ENCODE measurements around the gene KRT72. TPM values are rescaled to one million over a fixed set of nuclear protein-coding genes. Genes with fewer than 3 reads are reported as not detected.

Gene KRT72
- total RNA-seq, 1 experiment from 2014 or later = not detected

GRCh38 chr12:52558781-52559445, 42.4 kb downstream of the KRT72 start:
- ChIA-PET POLR2A (ENCODE audit: unreplicated experiment) (no interaction called here), CTCF (no interaction called here)
- H3K9me3 ChIP-seq (ENCODE audit: insufficient read depth, low read depth) = no peaks in the 10 kb centered on the region
- no peak overlapping the region for H2AFZ ChIP-seq
- H3K9me2 ChIP-seq (ENCODE audit: insufficient read depth) = no peaks in the 10 kb centered on the region
- H3K27ac ChIP-seq = no peak overlapping the region
- no TSS peak for BruUV-seq (replicated peaks)
- H3F3A ChIP-seq (ENCODE audit: insufficient read depth, low read depth) = no peaks in the 10 kb centered on the region
- no peak overlapping the region for H3K4me2 ChIP-seq
- H3K36me3 ChIP-seq (ENCODE audit: low read depth) = no peaks in the 10 kb centered on the region
- no peaks in the 10 kb centered on the region for H3K4me1 ChIP-seq (replicated peaks; ENCODE audit: insufficient read depth)
- H3K79me2 ChIP-seq (ENCODE audit: low read depth) = no peaks in the 10 kb centered on the region
- no peak overlapping the region for H3K4me3 ChIP-seq
- H3K27me3 ChIP-seq (ENCODE audit: insufficient read depth, low read depth) = no peaks in the 10 kb centered on the region; the same call in 1 of the 2 replicates
- no peak for DNase-seq
- intact Hi-C loops (cut with micrococcal nuclease; ENCODE audit: unreplicated experiment) = no loop called here
- H4K20me1 ChIP-seq (ENCODE audit: insufficient read depth) = no peaks in the 10 kb centered on the region
- TF ChIP-seq EZH2 (IDR thresholded peaks at IDR 0.05; ENCODE audit: low read depth) = no peak
- TF ChIP-seq CTCF (conservative IDR thresholded peaks at IDR 0.05) = no peak

- Histone ChIP-seq H3K27ac (no peak overlapping the region), H3K27me3 (ENCODE audit: insufficient read depth, low read depth) (no peaks in the 10 kb centered on the region; the same call in 1 of the 2 replicates), H3K4me1 (replicated peaks; ENCODE audit: insufficient read depth) (no peaks in the 10 kb centered on the region)
These were observed 43.8 kb downstream of the KRT72 start for GRCh38 chr12:52557476-52557875.

GRCh38 chr12:52555577-52555976, 45.7 kb downstream of the KRT72 start:
- Histone ChIP-seq H3K27ac (no peak overlapping the region), H3F3A (ENCODE audit: insufficient read depth, low read depth) (no peaks in the 10 kb centered on the region), H3K36me3 (ENCODE audit: low read depth) (no peaks in the 10 kb centered on the region), H3K4me1 (replicated peaks; ENCODE audit: insufficient read depth) (peaks cover 13% of the 10 kb centered on the region), H4K20me1 (ENCODE audit: insufficient read depth) (no peaks in the 10 kb centered on the region), H3K9me2 (ENCODE audit: insufficient read depth) (no peaks in the 10 kb centered on the region), H2AFZ (no peak overlapping the region), H3K27me3 (ENCODE audit: insufficient read depth, low read depth) (no peaks in the 10 kb centered on the region; the same call in 1 of the 2 replicates), H3K9me3 (ENCODE audit: insufficient read depth, low read depth) (no peaks in the 10 kb centered on the region), H3K79me2 (ENCODE audit: low read depth) (no peaks in the 10 kb centered on the region), H3K4me3 (no peak overlapping the region), H3K4me2 (no peak overlapping the region)
- CTCF ChIA-PET = no interaction called here
- POLR2A ChIA-PET (ENCODE audit: unreplicated experiment) = no interaction called here
- intact Hi-C loops (cut with micrococcal nuclease; ENCODE audit: unreplicated experiment) = no loop called here
- no TSS peak for BruUV-seq (replicated peaks)
- no peak for TF ChIP-seq EZH2 (IDR thresholded peaks at IDR 0.05; ENCODE audit: low read depth)
- no peak for DNase-seq

More at GRCh38 chr12:52557476-52557875, 43.8 kb downstream of the KRT72 start:
- H3K9me3 ChIP-seq (ENCODE audit: insufficient read depth, low read depth) = no peaks in the 10 kb centered on the region
- intact Hi-C loops (cut with micrococcal nuclease; ENCODE audit: unreplicated experiment) = no loop called here
- H3K79me2 ChIP-seq (ENCODE audit: low read depth) = no peaks in the 10 kb centered on the region
- no peak overlapping the region for H2AFZ ChIP-seq
- H3K4me3 ChIP-seq = no peak overlapping the region
- ChIA-PET CTCF (no interaction called here), POLR2A (ENCODE audit: unreplicated experiment) (no interaction called here)
- no peak for DNase-seq
- no peaks in the 10 kb centered on the region for H3F3A ChIP-seq (ENCODE audit: insufficient read depth, low read depth)
- H4K20me1 ChIP-seq (ENCODE audit: insufficient read depth) = no peaks in the 10 kb centered on the region
- H3K36me3 ChIP-seq (ENCODE audit: low read depth) = no peaks in the 10 kb centered on the region
- BruUV-seq (replicated peaks) = no TSS peak
- H3K9me2 ChIP-seq (ENCODE audit: insufficient read depth) = no peaks in the 10 kb centered on the region
- no peak overlapping the region for H3K4me2 ChIP-seq
- TF ChIP-seq EZH2 (IDR thresholded peaks at IDR 0.05; ENCODE audit: low read depth) = no peak
- no peak for TF ChIP-seq CTCF (conservative IDR thresholded peaks at IDR 0.05)

Data from PC-9 (cell line).